ENCODE results near the gene ELOVL5. TPM values are rescaled to one million over a fixed set of nuclear protein-coding genes. Genes with fewer than 3 reads are reported as not detected.

Gene ELOVL5
- total and polyA plus RNA-seq, 2 donors (not counting 1 experiment from before 2014, with no cell fraction given): 128 to 144 TPM

GRCh38 chr6:53295176-53295575 lies 53.6 kb downstream of the ELOVL5 start:
- Mint-ChIP-seq H3K27me3 (no peaks in the 10 kb centered on the region), H3K9me3 (ENCODE audit: insufficient read depth) (no peaks in the 10 kb centered on the region), H3K4me3 (no peak overlapping the region), H3K27ac (peak overlapping the region; percentile 83), H3K4me1 (peaks cover 89% of the 10 kb centered on the region)
- POLR2A ChIA-PET: no interaction called here
- Histone ChIP-seq H3K4me2 (replicated peaks; ENCODE audit: low read depth, low read length, poor library complexity, severe bottlenecking) (peak overlapping the region; percentile 10), H3K27ac (ENCODE audit: low read length in 2 of 2) (peak overlapping the region; percentile 28 to 81), H3K4me3 (ENCODE audit: control extremely low read depth in 1 of 5, extremely low read depth in 1 of 5, insufficient read depth in 1 of 5, low read depth in 2 of 5, low read length in 4 of 5) (no peak overlapping the region), H3K9ac (ENCODE audit: low read length) (no peak overlapping the region), H3K27me3 (replicated peaks in 1 of 4; ENCODE audit: control extremely low read depth in 1 of 4, control insufficient read depth in 3 of 4, insufficient read depth in 4 of 4, low read length in 3 of 4) (no peaks in the 10 kb centered on the region), H2AFZ (ENCODE audit: insufficient read depth, low read depth, low read length, poor library complexity, severe bottlenecking) (no peak overlapping the region), H3K79me2 (ENCODE audit: control insufficient read depth, insufficient read depth, low read length) (peaks cover 89% of the 10 kb centered on the region), H3K4me1 (ENCODE audit: control insufficient read depth in 2 of 2, insufficient read depth in 2 of 2, low read length in 2 of 2) (peaks cover 86 to 93% of the 10 kb centered on the region in 2 donors), H3K9me3 (ENCODE audit: control extremely low read depth in 1 of 3, control insufficient read depth in 2 of 3, insufficient read depth in 1 of 3, low read length in 2 of 3) (no peaks in the 10 kb centered on the region), H3K36me3 (replicated peaks in 1 of 2; ENCODE audit: control extremely low read depth in 1 of 2, control insufficient read depth in 1 of 2, extremely low read depth in 1 of 2, insufficient read depth in 2 of 2, low read length in 1 of 2) (peaks cover 14 to 25% of the 10 kb centered on the region in 2 experiments), H4K20me1 (ENCODE audit: control insufficient read depth, insufficient read depth, low read length, poor library complexity, severe bottlenecking) (peaks cover 13% of the 10 kb centered on the region)
- DNase-seq (no peak), ATAC-seq (ENCODE audit: low read depth) (no peak)
- CTCF ChIA-PET: interaction anchor here (0.9 to 10.0 kb wide), 17 partner anchors 13 to 189 kb away, joined by 3 to 160 read pairs (median 9); partner anchors contain the start of gene ELOVL5
- intact Hi-C loops (cut with micrococcal nuclease): loop anchor here (2.0 kb wide), 1 partner anchor 14 kb away; no protein-coding TSS in a partner anchor
- TF ChIP-seq CTCF (IDR thresholded peaks at IDR 0.05) (no peak), EZH2 (IDR thresholded peaks at IDR 0.05; ENCODE audit: borderline replicate concordance, insufficient read depth, low read depth, low read length, poor library complexity, severe bottlenecking) (no peak)
- no CpG with 5 or more reads among the region's 1 CpG for WGBS (ENCODE audit: insufficient coverage)

- Mint-ChIP-seq H3K4me1 (peaks cover 87% of the 10 kb centered on the region), H3K27ac (peak overlapping the region; percentile 83), H3K9me3 (ENCODE audit: insufficient read depth) (no peaks in the 10 kb centered on the region), H3K27me3 (no peaks in the 10 kb centered on the region), H3K4me3 (no peak overlapping the region)
- peak overlapping the region; percentile 8 to 81 for H3K27ac ChIP-seq (ENCODE audit: low read length in 2 of 2)
- H3K27me3 ChIP-seq (replicated peaks in 1 of 4; ENCODE audit: control extremely low read depth in 1 of 4, control insufficient read depth in 3 of 4, insufficient read depth in 4 of 4, low read length in 3 of 4): no peaks in the 10 kb centered on the region
- no peak overlapping the region for H2AFZ ChIP-seq (ENCODE audit: insufficient read depth, low read depth, low read length, poor library complexity, severe bottlenecking)
- no peak for DNase-seq
- H3K36me3 ChIP-seq (replicated peaks in 1 of 2; ENCODE audit: control extremely low read depth in 1 of 2, control insufficient read depth in 1 of 2, extremely low read depth in 1 of 2, insufficient read depth in 2 of 2, low read length in 1 of 2): peaks cover 15 to 31% of the 10 kb centered on the region in 2 experiments
- ChIA-PET POLR2A (no interaction called here), CTCF (interaction anchor here (0.8 to 10.0 kb wide), 44 partner anchors 9 to 190 kb away, joined by 3 to 160 read pairs (median 6); partner anchors contain the start of gene ELOVL5)
- no peak for ATAC-seq (ENCODE audit: low read depth)
- peaks cover 8% of the 10 kb centered on the region for H4K20me1 ChIP-seq (ENCODE audit: control insufficient read depth, insufficient read depth, low read length, poor library complexity, severe bottlenecking)
- peaks cover 86 to 93% of the 10 kb centered on the region in 2 donors for H3K4me1 ChIP-seq (ENCODE audit: control insufficient read depth in 2 of 2, insufficient read depth in 2 of 2, low read length in 2 of 2)
- H3K9me3 ChIP-seq (ENCODE audit: control extremely low read depth in 1 of 3, control insufficient read depth in 2 of 3, insufficient read depth in 1 of 3, low read length in 2 of 3): no peaks in the 10 kb centered on the region
- H3K9ac ChIP-seq (ENCODE audit: low read length): no peak overlapping the region
- WGBS (ENCODE audit: insufficient coverage): no CpG with 5 or more reads among the region's 1 CpG
- H3K79me2 ChIP-seq (ENCODE audit: control insufficient read depth, insufficient read depth, low read length): peaks cover 84% of the 10 kb centered on the region
- peak overlapping the region; percentile 12 for H3K4me2 ChIP-seq (replicated peaks; ENCODE audit: low read depth, low read length, poor library complexity, severe bottlenecking)
- intact Hi-C loops (cut with micrococcal nuclease): loop anchor here (1.0 to 2.0 kb wide), 6 partner anchors 14 to 190 kb away; partner anchors contain the start of gene ELOVL5
- no peak overlapping the region for H3K4me3 ChIP-seq (ENCODE audit: control extremely low read depth in 1 of 5, extremely low read depth in 1 of 5, insufficient read depth in 1 of 5, low read depth in 2 of 5, low read length in 4 of 5)
- TF ChIP-seq EZH2 (IDR thresholded peaks at IDR 0.05; ENCODE audit: borderline replicate concordance, insufficient read depth, low read depth, low read length, poor library complexity, severe bottlenecking) (no peak), CTCF (IDR thresholded peaks at IDR 0.05) (no peak)
Measured at GRCh38 chr6:53294611-53295010, 54.1 kb downstream of the ELOVL5 start.
